ENCODE results near the gene HSD17B13.
A peak's percentile ranks its signal among the peaks of the same experiment; 100 is the strongest.

HSD17B13 gene

GRCh38 chr4:87270825-87271224, 51.9 kb downstream of the HSD17B13 start:
- Histone ChIP-seq H3K9me3 (no peaks in the 10 kb centered on the region), H3K4me3 (no peak overlapping the region), H3K4me1 (peaks cover 0 to 7% (median 0%) of the 10 kb centered on the region in 4 donors), H3K27ac (no peak overlapping the region), H3K27me3 (no peaks in the 10 kb centered on the region), H3K36me3 (no peaks in the 10 kb centered on the region)
- no peak for DNase-seq
- intact Hi-C loops (cut with DNase I; ENCODE audit: low total_unique reads), result no loop called here
- TF ChIP-seq CTCF (IDR thresholded peaks at IDR 0.05), result no peak

GRCh38 chr4:87270144-87270543, 52.5 kb downstream of the HSD17B13 start:
- Histone ChIP-seq H3K9me3 (no peaks in the 10 kb centered on the region), H3K27ac (no peak overlapping the region), H3K27me3 (no peaks in the 10 kb centered on the region), H3K36me3 (no peaks in the 10 kb centered on the region), H3K4me3 (no peak overlapping the region), H3K4me1 (peaks cover 0 to 7% (median 0%) of the 10 kb centered on the region in 4 donors)
- intact Hi-C loops (cut with DNase I; ENCODE audit: low total_unique reads), result no loop called here
- no peak for DNase-seq
- peak; percentile 40 to 42 for TF ChIP-seq CTCF (IDR thresholded peaks at IDR 0.05)

GRCh38 chr4:87268411-87268810, 54.3 kb downstream of the HSD17B13 start:
- intact Hi-C loops (cut with DNase I; ENCODE audit: low total_unique reads), result no loop called here
- no peaks in the 10 kb centered on the region for H3K9me3 ChIP-seq
- H3K36me3 ChIP-seq, result no peaks in the 10 kb centered on the region
- DNase-seq, result no peak
- TF ChIP-seq CTCF (IDR thresholded peaks at IDR 0.05), result no peak
- no peaks in the 10 kb centered on the region for H3K27me3 ChIP-seq
- H3K4me1 ChIP-seq, result peaks cover 0 to 7% (median 0%) of the 10 kb centered on the region in 4 donors
- no peak overlapping the region for H3K4me3 ChIP-seq
- H3K27ac ChIP-seq, result no peak overlapping the region

- Histone ChIP-seq H3K36me3 (no peaks in the 10 kb centered on the region), H3K4me3 (no peak overlapping the region), H3K9me3 (no peaks in the 10 kb centered on the region), H3K27ac (no peak overlapping the region), H3K27me3 (no peaks in the 10 kb centered on the region), H3K4me1 (peaks cover 0 to 7% (median 0%) of the 10 kb centered on the region in 4 donors)
- intact Hi-C loops (cut with DNase I; ENCODE audit: low total_unique reads), result no loop called here
- DNase-seq, result no peak
- no peak for TF ChIP-seq CTCF (IDR thresholded peaks at IDR 0.05)
Measured at GRCh38 chr4:87266986-87267385, 55.7 kb downstream of the HSD17B13 start.

DNA sequence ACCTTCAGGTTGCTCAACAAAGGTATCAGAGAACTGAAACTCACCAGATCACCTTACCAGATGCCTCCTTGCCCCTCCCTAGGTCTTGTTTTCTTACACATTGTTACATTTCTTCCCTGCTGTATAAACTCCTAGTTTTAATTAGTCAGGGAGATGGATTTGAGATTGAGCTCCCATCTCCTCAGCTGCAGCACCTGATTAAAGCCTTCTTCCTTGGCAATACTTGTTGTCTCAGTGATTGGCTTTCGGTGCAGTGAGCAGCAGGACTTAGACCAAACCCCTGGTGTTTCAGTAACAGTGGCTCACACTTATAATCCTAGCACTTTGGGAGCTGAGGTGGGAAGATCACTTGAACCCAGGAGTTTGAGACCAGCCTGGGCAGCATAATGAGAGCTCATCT, 59.8 kb downstream of the HSD17B13 start:
- Histone ChIP-seq H3K27ac (no peak overlapping the region), H3K4me1 (peaks cover 0 to 7% (median 0%) of the 10 kb centered on the region in 4 donors), H3K9me3 (no peaks in the 10 kb centered on the region), H3K36me3 (no peaks in the 10 kb centered on the region), H3K27me3 (no peaks in the 10 kb centered on the region), H3K4me3 (no peak overlapping the region)
- no peak for DNase-seq
- TF ChIP-seq CTCF (IDR thresholded peaks at IDR 0.05), result no peak
- intact Hi-C loops (cut with DNase I; ENCODE audit: low total_unique reads), result no loop called here

DNA sequence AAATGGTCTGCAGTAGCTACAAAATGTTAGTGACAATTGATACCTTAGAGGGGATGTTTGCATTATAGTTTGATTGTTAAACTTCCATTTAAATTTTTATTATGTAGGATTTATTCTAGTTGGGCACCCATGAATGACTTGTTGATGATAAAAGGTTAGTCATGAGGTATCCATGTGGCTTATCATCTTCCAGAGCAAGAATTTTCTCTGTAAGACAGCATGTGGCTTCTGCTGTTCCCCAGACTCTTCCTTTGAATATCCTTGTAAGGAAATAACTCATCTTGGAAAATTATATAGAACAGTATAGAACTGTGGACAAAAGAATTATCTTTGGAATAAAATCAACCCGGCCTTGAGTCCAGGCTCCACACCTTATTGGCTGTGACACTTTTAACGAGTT, 62.2 kb downstream of the HSD17B13 start:
- no peak for TF ChIP-seq CTCF (IDR thresholded peaks at IDR 0.05)
- Histone ChIP-seq H3K4me1 (no peaks in the 10 kb centered on the region), H3K9me3 (no peaks in the 10 kb centered on the region), H3K4me3 (no peak overlapping the region), H3K27me3 (no peaks in the 10 kb centered on the region), H3K36me3 (no peaks in the 10 kb centered on the region), H3K27ac (no peak overlapping the region)
- DNase-seq, result no peak
- intact Hi-C loops (cut with DNase I; ENCODE audit: low total_unique reads), result no loop called here
